H1 (cell line): ENCODE results near the gene SLC17A8. TPM values are rescaled to one million over a fixed set of nuclear protein-coding genes. Genes with fewer than 3 reads are reported as not detected.

Experiments used
- CTCF ChIA-PET: fragments of 300-600 bp; sonication (Branson Sonifier 250); formaldehyde crosslinking; loops from one replicate; lab custom pipeline; 2021; ENCODE audit not compliant: partially characterized antibody; lab: Charles Lee
- POLR2A ChIA-PET: fragments of 300-600 bp; sonication (Branson Sonifier 250); formaldehyde crosslinking; loops from one replicate; lab custom pipeline; 2021; ENCODE audit warnings: inconsistent platforms; ENCODE audit not compliant: partially characterized antibody; lab: Charles Lee
- DNase-seq, 2 experiments: peaks; one replicate each; pipeline versions ENCODE4 v3.0.0 to v3.0.0-alpha.2; 2010 to 2022; ENCODE audit warnings: low spot score in 2 of 2, low read depth in 1 of 2, mixed read lengths in 1 of 2
- FAIRE-seq: peaks from 2 replicates; lab custom pipeline; 2011; peaks lifted over from hg19 to GRCh38; lab: Jason Lieb, UNC
- H2AFZ ChIP-seq: 2 replicates; pipeline ENCODE4 v1.8.1; 2012; ENCODE audit warnings: low read length, inconsistent platforms
- H2AK5ac ChIP-seq: 2 replicates; pipeline ENCODE4 v1.6.1; 2013; ENCODE audit warnings: low read depth, low read length
- H2BK120ac ChIP-seq: replicated peaks from 2 replicates; pipeline ENCODE3; 2013; ENCODE audit warnings: low read depth, low read length, inconsistent platforms
- H2BK12ac ChIP-seq: 2 replicates; pipeline ENCODE4 v1.6.1; 2013; ENCODE audit warnings: low read depth, low read length
- H2BK15ac ChIP-seq: 2 replicates; pipeline ENCODE4 v1.6.1; 2013; ENCODE audit warnings: low read length
- H2BK20ac ChIP-seq: 2 replicates; pipeline ENCODE4 v1.6.1; 2013; ENCODE audit warnings: low read length
- H2BK5ac ChIP-seq: 2 replicates; pipeline ENCODE4 v1.6.1; 2013; ENCODE audit warnings: low read depth, low read length
- H3K14ac ChIP-seq: 2 replicates; pipeline ENCODE4 v1.6.1; 2013; ENCODE audit warnings: inconsistent platforms; ENCODE audit not compliant: insufficient read length
- H3K18ac ChIP-seq: 2 replicates; pipeline ENCODE4 v1.6.1; 2013; ENCODE audit warnings: low read length; ENCODE audit errors: extremely low read depth
- H3K23ac ChIP-seq: 2 replicates; pipeline ENCODE4 v1.6.1; 2013; ENCODE audit warnings: inconsistent platforms; ENCODE audit not compliant: insufficient read length
- H3K23me2 ChIP-seq: 2 replicates; pipeline ENCODE4 v1.6.1; 2013; ENCODE audit warnings: low read depth, low read length
- H3K27ac ChIP-seq: 2 replicates; pipeline ENCODE4 v1.6.1; 2011; ENCODE audit warnings: low read depth, low read length, inconsistent platforms
- H3K27me3 ChIP-seq, 4 experiments: replicated peaks in 1 of 4; 1 replicate in 1 of 4; 2 replicates in 3 of 4; pipeline versions ENCODE4 v1.6.1 to v1.8.1; 2011 to 2013; ENCODE audit warnings: low read length in 3 of 4, mild to moderate bottlenecking in 3 of 4, inconsistent platforms in 2 of 4, mixed read lengths in 2 of 4, moderate library complexity in 1 of 4; ENCODE audit not compliant: control insufficient read depth in 3 of 4, insufficient read depth in 3 of 4; ENCODE audit errors: extremely low read depth in 1 of 4
- H3K36me3 ChIP-seq, 4 experiments: 2 replicates each; pipeline versions ENCODE4 v1.6.1 to v1.8.1; 2011 to 2013; ENCODE audit warnings: mild to moderate bottlenecking in 4 of 4, low read length in 3 of 4, moderate library complexity in 2 of 4, control low read depth in 1 of 4, inconsistent platforms in 1 of 4; ENCODE audit not compliant: insufficient read depth in 4 of 4, control insufficient read depth in 2 of 4
- H3K4ac ChIP-seq: replicated peaks from 2 replicates; pipeline ENCODE3; 2013; ENCODE audit warnings: low read length, low read depth, mixed read lengths, inconsistent platforms; ENCODE audit not compliant: insufficient read length
- H3K4me1 ChIP-seq, 4 experiments: replicated peaks in 1 of 4; 1 replicate in 1 of 4; 2 replicates in 3 of 4; pipeline versions ENCODE4 v1.6.1 to v1.8.1; 2011 to 2013; ENCODE audit warnings: low read length in 3 of 4, inconsistent platforms in 2 of 4, mixed read lengths in 1 of 4; ENCODE audit not compliant: insufficient read depth in 4 of 4, control insufficient read depth in 3 of 4
- H3K4me2 ChIP-seq, 2 experiments: 2 replicates each; pipeline versions ENCODE4 v1.6.1 to v1.8.1; 2011 to 2013; ENCODE audit warnings: low read depth in 2 of 2, low read length in 2 of 2, control low read depth in 1 of 2, inconsistent platforms in 1 of 2, mild to moderate bottlenecking in 1 of 2; ENCODE audit not compliant: insufficient read depth in 1 of 2
- H3K4me3 ChIP-seq, 4 experiments: fragments of 200-600, 300-600 bp in 1 of 4; sonication (generic), shearing (Covaris generic), sonication (Bioruptor Twin) in 1 of 4; 2 replicates each; pipeline versions ENCODE4 v1.5.1 to v1.8.1; 2011 to 2016; ENCODE audit warnings: low read length in 4 of 4, low read depth in 3 of 4, control low read depth in 2 of 4, inconsistent platforms in 2 of 4, mild to moderate bottlenecking in 2 of 4, mixed read lengths in 1 of 4, moderate library complexity in 1 of 4; ENCODE audit not compliant: insufficient read depth in 2 of 4; ENCODE audit errors: extremely low read depth in 1 of 4
- H3K56ac ChIP-seq: replicated peaks from 2 replicates; pipeline ENCODE3; 2013; ENCODE audit warnings: low read depth, mild to moderate bottlenecking, mixed read lengths, low read length, inconsistent platforms; ENCODE audit not compliant: insufficient read length
- H3K79me1 ChIP-seq: 2 replicates; pipeline ENCODE4 v1.6.1; 2013; ENCODE audit warnings: low read depth, low read length, control low read depth
- H3K79me2 ChIP-seq, 2 experiments: 2 replicates each; pipeline versions ENCODE4 v1.6.1 to v1.8.1; 2012 to 2013; ENCODE audit warnings: low read length in 2 of 2, mild to moderate bottlenecking in 2 of 2, inconsistent platforms in 1 of 2; ENCODE audit not compliant: insufficient read depth in 2 of 2, control insufficient read depth in 1 of 2
- H3K9ac ChIP-seq, 4 experiments: replicated peaks in 1 of 4; 1 replicate in 1 of 4; 2 replicates in 3 of 4; pipeline versions ENCODE4 v1.6.1 to v1.8.1; 2011 to 2013; ENCODE audit warnings: low read depth in 3 of 4, low read length in 3 of 4, control low read depth in 2 of 4, mild to moderate bottlenecking in 2 of 4, moderate library complexity in 2 of 4, inconsistent platforms in 1 of 4; ENCODE audit errors: extremely low read depth in 1 of 4
- H3K9me3 ChIP-seq, 2 experiments: 2 replicates each; pipeline versions ENCODE4 v1.6.1 to v1.8.1; 2012 to 2013; ENCODE audit warnings: mild to moderate bottlenecking in 2 of 2, moderate library complexity in 2 of 2, control low read depth in 1 of 2, inconsistent platforms in 1 of 2, low read depth in 1 of 2, low read length in 1 of 2, mixed read lengths in 1 of 2; ENCODE audit not compliant: insufficient read depth in 2 of 2
- H4K20me1 ChIP-seq, 2 experiments: replicated peaks in 1 of 2; 2 replicates each; pipeline versions ENCODE3 to v1.8.1; 2011 to 2013; ENCODE audit warnings: inconsistent platforms in 2 of 2, low read length in 2 of 2, mild to moderate bottlenecking in 1 of 2; ENCODE audit not compliant: insufficient read depth in 2 of 2, control insufficient read depth in 1 of 2
- H4K5ac ChIP-seq: 2 replicates; pipeline ENCODE4 v1.6.1; 2013; ENCODE audit warnings: low read length, low read depth, mixed read lengths, inconsistent platforms; ENCODE audit not compliant: insufficient read length
- H4K8ac ChIP-seq: 2 replicates; pipeline ENCODE4 v1.8.0; 2013; ENCODE audit warnings: mild to moderate bottlenecking, moderate library complexity, low read length, inconsistent platforms; ENCODE audit not compliant: insufficient read depth; ENCODE audit errors: extremely low read depth
- H4K91ac ChIP-seq: replicated peaks from 2 replicates; pipeline ENCODE3; 2013; ENCODE audit warnings: low read length, mixed read lengths, inconsistent platforms; ENCODE audit not compliant: insufficient read length
- MAX ChIP-seq: IDR thresholded peaks from 2 replicates; pipeline ENCODE4 v1.6.1; 2012; ENCODE audit warnings: inconsistent platforms
- RXRA ChIP-seq: IDR thresholded peaks from 2 replicates; pipeline ENCODE4 v1.6.1; 2011; ENCODE audit warnings: low read depth, mild to moderate bottlenecking, low read length, moderate library complexity; ENCODE audit not compliant: insufficient read depth
- SP2 ChIP-seq: IDR thresholded peaks from 2 replicates; pipeline ENCODE4 v1.6.1; 2012; ENCODE audit warnings: mild to moderate bottlenecking, low read length, inconsistent platforms
- ZNF274 ChIP-seq: IDR thresholded peaks from 2 replicates; pipeline ENCODE4 v1.7.0; 2012; ENCODE audit warnings: low read length, borderline replicate concordance; ENCODE audit errors: extremely low read depth
- WGBS, 2 experiments: shearing (Covaris generic) in 1 of 2; methylation state at CpG; one replicate each; pipeline versions ENCODE4 v1.1.6 to v1.1.7; 2013 to 2015; ENCODE audit warnings: low lambda C conversion rate in 2 of 2, mixed read lengths in 2 of 2, inconsistent platforms in 1 of 2, low coverage in 1 of 2, missing lambda C conversion rate in 1 of 2; ENCODE audit not compliant: insufficient replicate concordance in 2 of 2, insufficient coverage in 1 of 2, insufficient read length in 1 of 2; ENCODE audit errors: extremely low coverage in 1 of 2, missing lambda C conversion rate in 1 of 2; 5-methylcytosine and 5-hydroxymethylcytosine counted together
- polyA plus RNA-seq, 7 experiments: library from polyadenylated mRNA; depleted of rRNA in 3 of 7; stranded (reverse) in 5 of 7; unstranded in 2 of 7; fragments of >200 nt in 5 of 7; fragments of 200-250 nt in 2 of 7; gene quantifications; 1 replicate in 5 of 7; 2 replicates in 1 of 7; 4 replicates in 1 of 7; pipeline versions ENCODE4 v1.2.1 to v1.2.3, GENCODE V29; 2011 to 2013; ENCODE audit warnings: missing spikeins in 2 of 7, mixed read lengths in 2 of 7
- total RNA-seq: library from RNA; stranded (reverse); fragmentation: NEBNext Ultra II Directional; extraction: Animal tissue kit (Norgen Biotek cat#: 25700); gene quantifications from 2 replicates; pipeline ENCODE4 v1.2.1, GENCODE V29; 2021

SLC17A8 gene
- total and polyA plus RNA-seq, 2 of the 8 experiments (the other 6 are each of a cell fraction or from before 2014, with no cell fraction given), result 0.14 to 0.30 TPM

DNA sequence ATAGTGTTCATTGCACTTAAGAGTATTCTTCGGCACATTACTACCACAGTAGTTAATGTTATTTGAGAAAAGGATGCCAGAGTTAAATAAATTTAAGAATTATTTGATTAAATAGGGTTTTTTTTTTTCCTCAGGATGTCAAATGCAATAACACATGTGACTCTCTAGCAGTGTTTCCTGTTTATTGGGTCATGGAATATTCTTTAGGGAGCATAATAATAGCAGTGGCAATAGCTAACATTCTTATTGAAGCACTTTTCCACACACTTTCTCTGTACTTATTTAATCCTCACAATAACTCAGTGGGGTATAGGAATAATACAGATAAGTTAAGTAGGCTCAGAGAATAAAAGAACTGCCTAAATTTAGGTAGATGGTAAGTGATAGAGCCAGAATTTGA is 45.6 kb upstream of the SLC17A8 start:
- H3K9me3 ChIP-seq, result no peaks in the 10 kb centered on the region
- no peak overlapping the region for H3K4me3 ChIP-seq
- no peak overlapping the region for H3K14ac ChIP-seq
- no peak overlapping the region for H2AK5ac ChIP-seq
- DNase-seq (no peak), FAIRE-seq (no peak)
- H2AFZ ChIP-seq, result no peak overlapping the region
- WGBS, 2 experiments, result 95% methylated on average over 1 of the region's 1 CpG; no CpG with 5 or more reads in 1 of the 2 experiments
- H3K56ac ChIP-seq, result no peak overlapping the region
- H3K79me1 ChIP-seq, result no peaks in the 10 kb centered on the region
- no peak overlapping the region for H3K23ac ChIP-seq
- no peak overlapping the region for H2BK20ac ChIP-seq
- no peak overlapping the region for H2BK120ac ChIP-seq
- H3K4me1 ChIP-seq, result no peaks in the 10 kb centered on the region
- no peak overlapping the region for H3K9ac ChIP-seq
- TF ChIP-seq ZNF274 (no peak), SP2 (no peak), RXRA (no peak), MAX (no peak)
- no peak overlapping the region for H4K8ac ChIP-seq
- H4K20me1 ChIP-seq, result no peaks in the 10 kb centered on the region
- no peak overlapping the region for H2BK12ac ChIP-seq
- H4K5ac ChIP-seq, result no peak overlapping the region
- H3K27ac ChIP-seq, result no peak overlapping the region
- no peak overlapping the region for H3K4ac ChIP-seq
- H3K36me3 ChIP-seq, result peaks cover 0 to 32% (median 6%) of the 10 kb centered on the region in 4 experiments; a peak in 4 of 8 replicates
- ChIA-PET POLR2A (interaction anchor here (0.6 kb wide), 1 partner anchor 43 kb away, joined by 5 read pairs; no protein-coding TSS in a partner anchor), CTCF (no interaction called here)
- H3K18ac ChIP-seq, result no peak overlapping the region
- H2BK15ac ChIP-seq, result no peak overlapping the region
- no peaks in the 10 kb centered on the region for H3K79me2 ChIP-seq
- no peak overlapping the region for H2BK5ac ChIP-seq
- H4K91ac ChIP-seq, result no peak overlapping the region
- H3K23me2 ChIP-seq, result no peaks in the 10 kb centered on the region
- no peaks in the 10 kb centered on the region for H3K27me3 ChIP-seq
- no peak overlapping the region for H3K4me2 ChIP-seq
